SKM-1 treated with dmso at 0.1 percent for 144 hours (cell line): Measurements from ENCODE around the gene NRK.
"Not testable (repeated sequence)": the region's sequence is repeated elsewhere in the genome, so short reads cannot be mapped to it uniquely, and the experiment has no call there.

ENCODE experiments used
- DNase-seq: peaks from one replicate; lab custom pipeline; 2025; ENCODE audit not compliant: unreplicated experiment; lab: John Stamatoyannopoulos, UW

Gene NRK

DNA sequence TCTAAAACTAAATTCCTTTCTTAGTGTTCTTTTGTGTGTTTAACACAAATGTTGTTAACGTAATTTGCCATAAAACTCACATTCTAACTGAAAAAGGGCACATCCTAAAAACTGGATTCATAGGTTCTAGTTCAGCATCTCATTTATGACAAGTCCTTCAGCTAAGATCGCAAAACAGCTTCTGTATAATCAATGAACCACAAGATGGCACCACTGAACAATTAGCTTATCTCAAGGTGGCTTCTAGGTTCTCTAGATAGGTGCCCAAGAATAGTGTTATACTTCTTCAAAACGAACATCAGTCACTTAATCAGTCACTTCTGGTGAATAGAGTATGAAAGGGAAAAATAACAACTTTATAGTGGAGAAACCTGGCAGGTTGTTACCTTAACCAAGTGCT, 54.3 kb downstream of the NRK start:
- DNase-seq, result no peak

DNA sequence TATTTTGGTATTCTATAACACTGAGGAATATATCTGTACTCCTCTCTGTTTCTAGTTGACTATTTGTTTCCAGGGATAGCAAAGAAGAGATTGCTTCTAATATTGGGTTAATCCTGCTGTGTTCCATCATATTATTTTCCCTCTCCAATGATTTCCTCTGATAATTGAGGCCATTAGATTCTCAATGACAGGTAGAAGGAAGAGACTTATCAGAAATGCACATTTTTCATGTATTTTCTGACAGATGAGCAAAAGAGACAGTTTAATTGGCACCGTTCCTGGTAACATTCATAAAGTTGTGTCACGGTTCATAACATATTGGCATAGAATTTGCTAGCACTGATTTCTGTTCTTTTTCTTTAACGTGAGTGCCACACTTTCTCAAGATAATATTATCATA, 58.2 kb downstream of the NRK start:
- no peak for DNase-seq

DNA sequence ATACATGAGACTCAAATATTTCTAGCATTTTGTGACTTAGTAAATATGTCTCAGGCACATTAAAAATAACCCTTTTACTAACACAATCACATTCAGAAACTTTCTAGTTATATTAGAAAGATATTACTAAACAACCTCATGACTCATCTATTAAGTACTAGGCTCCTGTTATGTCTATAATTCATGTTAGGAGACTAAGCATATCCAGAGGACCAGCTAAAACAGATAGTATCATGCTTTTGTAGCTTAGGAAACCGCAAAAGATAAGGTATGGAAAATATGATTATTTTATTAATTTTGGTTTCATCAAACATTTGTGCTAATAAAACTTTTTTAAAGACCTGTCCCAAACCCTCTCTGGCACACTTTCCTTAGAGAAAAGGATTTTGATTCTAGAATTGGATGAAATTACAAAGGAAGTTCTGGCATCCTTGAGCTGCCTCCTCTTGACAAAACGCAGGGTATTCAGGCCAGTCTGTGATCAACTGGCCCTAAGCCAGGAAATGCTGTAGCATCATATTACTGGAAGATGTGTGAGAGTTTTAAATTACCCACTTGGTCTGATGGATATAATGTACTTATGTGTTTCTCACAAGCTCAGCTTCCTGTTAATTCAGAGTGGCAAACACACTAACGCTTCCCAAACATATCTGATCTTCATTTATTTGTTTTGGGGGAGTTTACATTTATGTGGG, 60.4 kb downstream of the NRK start:
- no peak for DNase-seq

DNA sequence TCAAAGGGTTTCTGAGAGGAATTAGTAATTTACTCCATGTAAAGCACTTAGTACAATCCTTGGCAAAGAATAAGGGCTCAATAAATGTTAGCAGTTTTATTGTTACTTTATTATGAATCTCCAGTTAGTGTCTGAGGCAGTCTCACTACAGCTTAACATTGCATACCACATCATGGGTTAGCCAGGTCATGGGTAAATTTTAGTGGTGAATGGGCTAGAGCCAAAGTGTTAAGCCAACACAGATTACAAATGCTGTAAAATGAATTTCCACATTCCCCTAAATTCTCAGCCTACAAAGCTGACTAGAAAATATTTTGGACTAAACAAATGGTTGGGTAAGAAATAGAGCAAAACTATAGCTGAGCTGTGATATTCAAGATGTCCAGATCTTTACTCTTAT, 72.4 kb downstream of the NRK start:
- no peak for DNase-seq

DNA sequence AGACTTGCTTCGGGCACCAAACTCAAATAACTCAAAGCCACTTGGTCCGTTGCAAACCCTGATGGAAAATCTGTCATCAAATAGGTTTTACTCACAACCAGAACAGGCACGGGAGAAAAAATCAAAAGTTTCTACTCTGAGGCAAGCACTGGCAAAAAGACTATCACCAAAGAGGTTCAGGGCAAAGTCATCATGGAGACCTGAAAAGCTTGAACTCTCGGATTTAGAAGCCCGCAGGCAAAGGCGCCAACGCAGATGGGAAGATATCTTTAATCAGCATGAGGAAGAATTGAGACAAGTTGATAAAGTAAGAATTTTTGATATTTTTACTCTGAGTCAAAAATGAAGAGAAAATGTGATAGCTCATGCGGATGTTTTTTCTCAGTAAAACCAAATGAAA, 87.2 kb downstream of the NRK start:
- DNase-seq, result no peak

DNA sequence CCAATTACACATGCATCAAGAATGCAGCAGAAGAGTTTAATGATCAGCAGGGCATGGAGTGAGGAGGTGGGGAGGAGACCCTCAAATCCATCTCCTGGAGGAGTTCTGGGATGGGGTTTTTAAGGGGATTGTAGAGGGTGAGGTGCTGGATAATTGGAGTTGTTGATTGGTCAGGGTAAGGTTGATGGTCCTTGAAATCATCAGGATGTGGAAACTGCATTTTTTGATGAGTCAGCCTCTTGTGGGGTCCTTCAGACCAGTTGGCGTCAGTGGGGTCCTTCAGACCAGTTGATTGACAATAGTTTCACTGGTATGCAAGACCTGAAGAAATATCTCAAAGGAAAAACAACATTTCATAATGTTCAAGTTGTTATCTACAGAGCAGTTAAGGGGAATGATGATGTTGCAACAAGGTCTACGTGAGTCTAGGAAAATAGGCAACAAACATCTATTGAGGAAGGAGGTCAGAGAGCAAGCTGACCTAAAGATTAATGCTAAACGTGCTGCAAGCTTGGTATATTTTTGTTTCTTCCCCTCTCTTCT, 88.3 kb downstream of the NRK start:
- no peak for DNase-seq

DNA sequence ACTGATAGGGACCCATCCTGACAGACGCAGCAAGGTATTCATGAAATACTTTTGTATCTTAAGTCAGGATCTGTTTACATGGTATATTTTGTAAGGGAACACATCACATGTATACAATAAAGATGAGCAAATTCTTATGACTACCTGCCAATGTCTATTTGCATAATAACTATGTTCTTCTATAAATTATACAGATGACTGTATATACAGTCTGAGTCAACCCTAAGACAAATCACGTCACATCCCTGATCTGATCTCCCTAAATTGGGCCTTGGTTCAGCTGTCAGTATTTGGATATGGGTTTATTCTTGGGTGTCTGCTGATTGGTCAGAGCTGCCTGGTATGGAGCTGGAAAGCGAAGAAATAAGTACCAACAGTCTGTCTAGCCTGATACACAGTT, 122.9 kb downstream of the NRK start:
- no peak for DNase-seq

DNA sequence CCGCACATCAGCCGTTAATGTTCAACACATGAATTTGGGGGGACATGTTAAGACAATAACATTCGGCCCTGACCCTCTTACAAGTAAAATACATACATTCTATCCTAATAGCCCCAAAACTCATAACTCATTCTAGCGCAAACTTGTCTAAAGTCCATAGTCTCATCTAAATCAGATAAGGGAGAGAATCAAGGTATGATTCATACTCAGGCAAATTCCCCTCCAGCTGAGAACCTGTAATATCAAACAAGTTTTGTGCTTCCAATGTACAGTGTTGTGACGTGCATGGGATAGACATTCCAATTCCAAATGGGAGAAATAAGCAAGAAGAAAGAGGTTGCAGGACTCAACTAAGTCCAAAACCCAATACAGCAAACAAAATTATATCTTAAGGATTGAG, 147.1 kb downstream of the NRK start:
- no peak for DNase-seq

DNA sequence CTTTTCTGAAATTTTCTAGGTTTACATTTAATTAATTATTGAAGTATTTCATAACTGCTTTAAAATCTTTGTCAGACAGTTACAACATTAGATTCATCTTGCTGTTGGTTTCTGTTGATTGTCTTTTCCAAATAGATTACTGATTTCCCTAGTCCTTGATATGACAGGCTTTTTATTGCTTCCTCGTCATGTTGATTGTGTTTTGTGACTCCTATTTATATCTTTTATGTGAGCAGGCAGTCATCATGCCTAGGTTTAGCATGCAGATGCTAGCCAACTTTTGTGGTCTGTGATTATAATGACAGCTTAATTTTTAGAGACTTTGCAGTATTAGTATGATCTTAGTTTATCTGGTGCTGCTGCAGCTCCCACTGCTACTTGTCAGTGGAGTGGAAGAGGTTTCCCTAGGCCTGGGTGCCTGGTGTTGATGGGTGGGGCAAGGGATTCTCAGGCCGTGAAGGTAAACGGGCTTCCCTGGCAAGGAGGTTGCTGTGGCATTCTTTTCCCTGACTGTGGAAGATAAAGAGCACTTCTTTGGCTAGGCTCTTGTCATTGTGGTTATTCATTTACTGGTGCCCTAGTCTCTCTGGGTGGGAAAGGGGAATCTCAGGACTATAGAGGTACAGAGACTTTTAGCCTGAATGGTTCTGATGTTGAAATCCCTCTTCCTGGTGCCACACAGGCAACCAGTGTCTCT, 150.5 kb downstream of the NRK start:
- no peak for DNase-seq

DNA sequence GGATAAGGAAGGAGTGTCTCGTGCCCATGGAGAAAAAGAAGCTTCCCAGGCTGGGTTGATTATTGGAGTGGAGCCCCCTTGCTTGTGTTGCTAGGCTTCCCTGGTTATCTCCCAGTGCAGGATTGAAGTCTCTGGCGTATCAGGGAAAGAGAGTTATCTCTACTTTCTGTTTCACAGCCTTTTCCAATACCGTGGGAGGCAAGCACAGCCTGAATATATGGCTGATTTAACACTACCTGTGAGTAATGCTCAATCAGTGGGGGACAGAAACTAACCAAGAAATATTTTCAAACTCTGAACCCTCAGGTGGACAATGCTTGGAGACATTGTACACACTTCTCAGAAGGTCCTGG, 151.0 kb downstream of the NRK start:
- DNase-seq, result no peak

DNA sequence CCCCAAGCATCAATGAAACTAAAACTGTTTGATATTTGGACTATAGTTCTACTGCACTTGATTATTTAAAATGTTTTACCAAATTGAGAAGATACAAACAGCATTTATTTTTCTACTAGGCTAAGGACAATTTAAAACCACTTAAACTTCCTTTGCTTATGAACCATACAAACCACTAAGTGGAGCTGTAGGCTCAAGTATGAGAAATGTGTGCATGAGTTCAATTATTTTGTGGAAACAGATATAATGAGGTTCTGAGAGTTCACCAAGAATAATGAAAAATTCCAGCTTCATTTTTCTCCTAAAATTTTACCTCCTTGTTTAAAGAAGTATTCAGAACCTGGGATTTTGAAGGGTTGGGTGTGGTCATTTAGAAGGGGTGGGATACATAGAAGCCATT, 153.0 kb downstream of the NRK start:
- no peak for DNase-seq

DNA sequence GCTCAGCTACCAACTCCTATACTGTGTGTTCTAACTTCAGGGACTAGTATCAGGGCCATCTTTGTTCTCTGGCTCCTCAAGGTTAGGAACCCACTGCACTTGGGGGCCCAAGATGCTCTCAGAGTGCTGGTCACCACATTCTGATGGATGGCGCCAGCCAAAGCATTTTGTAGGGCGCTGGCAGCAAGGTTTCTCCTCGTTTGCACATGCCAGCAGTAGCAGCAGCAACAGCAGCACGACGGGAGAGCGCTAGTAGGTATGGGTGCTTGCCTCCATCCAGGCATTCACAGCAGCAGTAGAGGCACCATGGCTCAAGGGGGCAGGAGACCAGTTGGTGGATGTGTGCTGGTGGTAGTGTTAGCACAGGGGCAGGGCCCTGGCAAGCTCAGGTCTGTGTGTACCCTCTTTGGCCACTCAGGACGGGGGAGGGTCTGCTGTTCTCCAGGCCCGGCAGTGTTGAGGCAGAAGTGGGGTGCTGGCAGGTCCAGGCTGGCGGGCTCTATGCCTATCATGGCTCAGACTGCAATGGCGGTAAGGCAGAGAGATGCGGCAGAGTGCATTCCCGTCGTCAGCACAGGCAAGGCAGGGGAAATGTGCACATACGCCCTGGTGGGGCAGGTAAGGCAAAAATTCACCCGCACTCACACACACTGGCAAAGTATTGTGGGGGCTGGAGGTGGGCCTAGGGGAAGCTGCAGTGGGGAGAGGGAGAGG, 159.6 kb downstream of the NRK start:
- DNase-seq, result no peak

DNA sequence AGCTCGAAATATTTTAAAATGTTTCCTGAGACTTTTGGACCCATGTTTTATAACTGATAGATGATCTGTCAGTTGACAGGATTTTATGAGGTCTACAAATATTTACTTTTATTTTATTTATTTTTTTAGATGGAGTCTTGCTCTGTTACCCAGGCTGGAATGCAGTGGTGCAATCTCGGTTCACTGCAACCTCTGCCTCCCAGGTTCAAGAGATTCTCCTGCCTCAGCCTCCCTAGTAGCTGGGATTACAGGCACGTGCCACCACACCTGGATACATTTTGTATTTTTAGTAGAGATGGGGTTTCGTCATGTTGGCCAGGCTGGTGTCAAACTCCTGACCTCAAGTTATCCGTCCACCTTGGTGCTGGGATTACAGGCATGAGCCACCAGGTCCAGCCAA, 166.1 kb downstream of the NRK start:
- DNase-seq, result not testable (repeated sequence)

DNA sequence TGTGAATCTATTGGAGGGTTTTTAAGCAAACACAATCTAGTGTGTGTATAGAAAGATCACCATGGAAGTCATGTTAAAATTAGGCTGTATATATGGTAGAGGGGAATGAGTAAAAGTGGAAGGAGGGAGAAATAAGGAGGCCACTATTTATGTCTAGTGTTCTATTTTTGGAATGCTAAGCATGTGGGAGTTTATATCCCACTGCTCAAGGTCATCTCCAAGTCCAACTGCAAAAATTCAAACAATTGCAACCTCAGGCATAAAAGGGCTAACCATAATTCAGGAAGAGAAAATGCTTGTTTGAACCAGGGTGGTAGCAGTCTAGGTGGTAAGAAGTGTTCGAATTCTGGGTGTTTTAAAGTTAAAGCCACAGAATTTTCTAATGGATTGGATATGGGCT, 177.0 kb downstream of the NRK start:
- DNase-seq, result no peak

DNA sequence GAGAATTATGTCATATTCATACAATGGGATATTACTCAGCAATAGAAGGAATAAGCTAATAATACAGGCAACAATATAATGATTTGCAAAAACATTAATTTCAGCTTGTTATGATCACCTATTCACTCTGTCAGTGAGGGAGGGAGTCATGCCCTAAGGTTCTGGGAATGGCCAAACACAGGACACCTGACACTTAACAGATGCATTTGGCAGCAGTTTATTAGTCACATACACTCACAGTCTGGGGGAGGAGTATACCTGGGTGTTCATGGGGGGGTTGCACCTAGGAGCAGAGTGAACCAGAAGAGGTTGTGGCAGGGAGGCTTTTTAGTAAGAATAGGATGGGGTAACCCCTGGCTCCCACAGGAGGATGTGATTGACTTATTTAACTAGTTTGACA, 177.9 kb downstream of the NRK start:
- DNase-seq, result no peak

DNA sequence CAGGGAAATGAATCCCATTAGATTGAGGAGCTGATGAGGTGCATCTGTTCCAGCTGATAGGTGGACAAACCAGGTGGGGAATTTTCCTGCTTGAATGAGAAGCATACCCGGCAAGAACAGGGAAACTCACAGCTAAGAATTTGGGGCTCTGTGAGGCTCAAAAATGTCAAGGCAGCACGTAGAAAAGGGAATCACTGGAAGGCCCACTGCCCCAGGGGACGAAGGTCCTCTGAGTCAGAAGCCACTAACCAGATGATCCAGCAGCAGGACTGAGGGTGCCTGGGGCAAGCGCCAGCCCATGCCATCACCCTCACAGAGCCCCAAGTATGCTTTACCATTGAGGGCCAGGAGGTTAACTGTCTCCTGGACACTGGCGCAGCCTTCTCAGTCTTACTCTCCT, 178.3 kb downstream of the NRK start:
- not testable (repeated sequence) for DNase-seq

DNA sequence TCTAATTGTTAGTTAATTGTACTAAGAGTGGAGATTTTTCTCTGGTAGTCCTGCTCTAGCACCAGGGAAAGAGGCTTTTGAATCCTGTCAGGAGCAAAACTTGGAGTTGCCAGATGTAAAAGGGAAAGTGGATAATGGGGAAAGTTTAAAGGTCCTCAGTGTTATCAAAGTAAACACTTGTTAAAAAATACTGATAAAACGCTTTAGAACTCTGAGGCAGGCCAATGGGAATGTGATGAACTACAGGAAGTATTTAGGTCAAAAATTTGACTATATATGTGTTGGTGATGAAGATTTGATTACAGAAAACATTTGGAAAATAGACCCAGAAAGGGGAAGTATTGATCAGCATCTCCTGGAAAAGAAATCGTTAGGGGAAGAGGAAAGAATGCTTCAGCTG, 183.3 kb downstream of the NRK start:
- no peak for DNase-seq

DNA sequence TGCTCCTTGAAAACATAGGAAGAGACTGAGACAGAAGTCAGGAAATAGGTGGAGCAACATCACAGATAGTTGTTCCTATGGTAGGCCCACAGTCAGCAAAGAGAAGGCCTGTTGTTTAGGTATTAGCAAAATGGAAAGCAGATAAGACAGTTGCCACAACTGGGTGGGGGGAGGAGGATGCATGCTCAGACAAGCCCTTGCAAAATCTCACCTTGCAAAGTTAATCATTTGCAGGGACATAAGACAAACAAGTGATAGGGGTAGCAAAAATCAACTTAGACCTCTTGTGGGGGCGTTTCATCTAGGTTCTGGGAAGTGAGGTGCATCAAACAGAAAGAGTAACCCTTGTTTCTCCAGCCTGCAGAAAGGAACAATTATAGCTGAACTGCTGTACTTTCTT, 185.5 kb downstream of the NRK start:
- no peak for DNase-seq
